Panc1 (cell line): ENCODE data around the gene PFKL. TPM values are rescaled to one million over a fixed set of nuclear protein-coding genes. Genes with fewer than 3 reads are reported as not detected.

ENCODE experiments used
- ATAC-seq: fragments of 200-7000 bp; cut with Tn5 transposase; 2 replicates; pipeline ENCODE4 v1.9.1; 2020; ENCODE audit warnings: mild to moderate bottlenecking, moderate library complexity
- BruUV-seq: library from RNA; stranded (reverse); fragments of 400-500 nt; replicated peaks from 2 replicates; lab custom pipeline; 2021; lab: Mats Ljungman, UMichigan
- CTCF ChIA-PET: fragments of 300-600 bp; sonication (Branson Sonifier 250); formaldehyde crosslinking; loops from one replicate; lab custom pipeline; 2022; ENCODE audit warnings: antibody characterized with exemption; lab: Charles Lee
- POLR2A ChIA-PET: fragments of 300-600 bp; sonication (Branson Sonifier 250); formaldehyde crosslinking; loops from one replicate; lab custom pipeline; 2022; ENCODE audit warnings: antibody characterized with exemption; lab: Charles Lee
- DNase-seq: peaks from one replicate; pipeline ENCODE4 v3.0.0-alpha.2; 2010; ENCODE audit warnings: low read depth, low spot score
- H3K27ac ChIP-seq: 2 replicates; pipeline ENCODE4 v1.5.1; 2011; ENCODE audit warnings: mild to moderate bottlenecking, low read length, inconsistent platforms
- H3K27me3 ChIP-seq: fragments of 200-500 bp; sonication (Bioruptor generic); 2 replicates; pipeline ENCODE4 v1.6.0; 2014; ENCODE audit warnings: low read length, inconsistent platforms; ENCODE audit not compliant: control insufficient read depth, insufficient read depth
- H3K36me3 ChIP-seq: fragments of 200-500 bp; sonication (Bioruptor generic); 2 replicates; pipeline ENCODE4 v1.5.1; 2014; ENCODE audit warnings: inconsistent platforms, mild to moderate bottlenecking, low read length, moderate library complexity; ENCODE audit not compliant: control insufficient read depth, insufficient read depth
- H3K4me1 ChIP-seq: 2 replicates; pipeline ENCODE4 v1.5.1; 2011; ENCODE audit warnings: inconsistent platforms, mild to moderate bottlenecking, low read length, moderate library complexity; ENCODE audit not compliant: control insufficient read depth, insufficient read depth
- H3K4me3 ChIP-seq, 2 experiments: 2 replicates each; pipeline ENCODE4 v1.5.1; 2011 to 2012; ENCODE audit warnings: low read depth in 2 of 2, low read length in 2 of 2, mild to moderate bottlenecking in 2 of 2, inconsistent platforms in 1 of 2, moderate library complexity in 1 of 2
- H3K9me3 ChIP-seq: fragments of 200-500 bp; sonication (Bioruptor generic); 2 replicates; pipeline ENCODE4 v1.5.1; 2014; ENCODE audit warnings: low read depth, mild to moderate bottlenecking, inconsistent platforms, low read length, moderate library complexity; ENCODE audit not compliant: control insufficient read depth, insufficient read depth
- POLR2AphosphoS5 ChIP-seq: IDR thresholded peaks from 2 replicates; pipeline ENCODE4 v1.6.1; 2012; ENCODE audit warnings: mild to moderate bottlenecking, low read depth, low read length, moderate library complexity
- SIN3A ChIP-seq: IDR thresholded peaks from 2 replicates; pipeline ENCODE4 v1.6.1; 2012; ENCODE audit warnings: low read depth, mild to moderate bottlenecking, low read length, moderate library complexity, borderline replicate concordance; ENCODE audit not compliant: insufficient read depth
- TCF7L2 ChIP-seq: IDR thresholded peaks from 2 replicates; pipeline ENCODE4 v1.6.1; 2011; ENCODE audit warnings: mild to moderate bottlenecking, low read depth, low read length, inconsistent platforms
- in situ Hi-C: cut with HindIII; loops from 2 replicates; pipeline ENCODE4 v1.10.0; 2016; ENCODE audit warnings: low sequenced_read_pairs, low pct_unique_long_range_greater_than_20kb
- intact Hi-C: fragments of 100-400 bp; cut with micrococcal nuclease; formaldehyde crosslinking; loops from one replicate; pipeline ENCODE4 v1.10.0; 2022; ENCODE audit not compliant: unreplicated experiment
- total RNA-seq: library from RNA; stranded (reverse); gene quantifications from one replicate; pipeline ENCODE4 v1.2.1, GENCODE V29; 2021; ENCODE audit not compliant: unreplicated experiment
- TF ChIP-seq, protein P1 (sequence below): fragments of 450-650 bp; IDR thresholded peaks from 2 replicates; pipeline ENCODE4 v1.5.1; 2017; ENCODE audit warnings: mild to moderate bottlenecking
- TF ChIP-seq, protein P2 (sequence below), 2 experiments: IDR thresholded peaks; 2 replicates each; pipeline ENCODE4 v1.6.1; 2011 to 2012; ENCODE audit warnings: low read depth in 2 of 2, control low read depth in 1 of 2, low read length in 1 of 2, mild to moderate bottlenecking in 1 of 2, moderate library complexity in 1 of 2; ENCODE audit not compliant: insufficient read depth in 1 of 2

The PFKL gene
- total RNA-seq, 1 experiment from 2014 or later, result 70.1 TPM

DNA sequence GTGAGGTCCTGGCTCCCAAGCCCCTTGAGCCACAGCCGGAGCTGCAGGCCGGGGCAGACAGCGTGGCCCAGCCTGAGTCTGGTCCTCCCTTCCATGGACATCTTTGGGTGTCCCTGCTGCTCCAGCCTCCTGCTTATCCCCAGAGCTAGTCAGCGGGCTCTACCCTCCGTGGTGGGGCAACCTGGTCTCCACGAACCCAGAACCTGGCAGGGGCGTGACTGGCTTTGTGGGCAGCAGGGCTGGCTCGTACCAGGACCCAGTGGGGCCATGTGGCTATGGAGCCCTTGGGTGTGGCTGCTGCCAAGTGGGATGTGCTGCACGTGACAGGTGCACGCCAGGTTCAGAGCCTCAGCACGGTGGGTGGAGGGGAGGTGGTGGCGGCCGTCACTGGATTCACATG lies 21.0 kb downstream of the PFKL start:
- in situ Hi-C loops, result no loop called here
- H3K4me1 ChIP-seq, result no peaks in the 10 kb centered on the region
- H3K36me3 ChIP-seq, result no peaks in the 10 kb centered on the region
- intact Hi-C loops, result no loop called here
- DNase-seq (no peak), ATAC-seq (no peak)
- TF ChIP-seq, protein P1, sequence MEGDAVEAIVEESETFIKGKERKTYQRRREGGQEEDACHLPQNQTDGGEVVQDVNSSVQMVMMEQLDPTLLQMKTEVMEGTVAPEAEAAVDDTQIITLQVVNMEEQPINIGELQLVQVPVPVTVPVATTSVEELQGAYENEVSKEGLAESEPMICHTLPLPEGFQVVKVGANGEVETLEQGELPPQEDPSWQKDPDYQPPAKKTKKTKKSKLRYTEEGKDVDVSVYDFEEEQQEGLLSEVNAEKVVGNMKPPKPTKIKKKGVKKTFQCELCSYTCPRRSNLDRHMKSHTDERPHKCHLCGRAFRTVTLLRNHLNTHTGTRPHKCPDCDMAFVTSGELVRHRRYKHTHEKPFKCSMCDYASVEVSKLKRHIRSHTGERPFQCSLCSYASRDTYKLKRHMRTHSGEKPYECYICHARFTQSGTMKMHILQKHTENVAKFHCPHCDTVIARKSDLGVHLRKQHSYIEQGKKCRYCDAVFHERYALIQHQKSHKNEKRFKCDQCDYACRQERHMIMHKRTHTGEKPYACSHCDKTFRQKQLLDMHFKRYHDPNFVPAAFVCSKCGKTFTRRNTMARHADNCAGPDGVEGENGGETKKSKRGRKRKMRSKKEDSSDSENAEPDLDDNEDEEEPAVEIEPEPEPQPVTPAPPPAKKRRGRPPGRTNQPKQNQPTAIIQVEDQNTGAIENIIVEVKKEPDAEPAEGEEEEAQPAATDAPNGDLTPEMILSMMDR, result no peak
- TF ChIP-seq POLR2AphosphoS5 (no peak), SIN3A (no peak), TCF7L2 (no peak)
- TF ChIP-seq, protein P2, sequence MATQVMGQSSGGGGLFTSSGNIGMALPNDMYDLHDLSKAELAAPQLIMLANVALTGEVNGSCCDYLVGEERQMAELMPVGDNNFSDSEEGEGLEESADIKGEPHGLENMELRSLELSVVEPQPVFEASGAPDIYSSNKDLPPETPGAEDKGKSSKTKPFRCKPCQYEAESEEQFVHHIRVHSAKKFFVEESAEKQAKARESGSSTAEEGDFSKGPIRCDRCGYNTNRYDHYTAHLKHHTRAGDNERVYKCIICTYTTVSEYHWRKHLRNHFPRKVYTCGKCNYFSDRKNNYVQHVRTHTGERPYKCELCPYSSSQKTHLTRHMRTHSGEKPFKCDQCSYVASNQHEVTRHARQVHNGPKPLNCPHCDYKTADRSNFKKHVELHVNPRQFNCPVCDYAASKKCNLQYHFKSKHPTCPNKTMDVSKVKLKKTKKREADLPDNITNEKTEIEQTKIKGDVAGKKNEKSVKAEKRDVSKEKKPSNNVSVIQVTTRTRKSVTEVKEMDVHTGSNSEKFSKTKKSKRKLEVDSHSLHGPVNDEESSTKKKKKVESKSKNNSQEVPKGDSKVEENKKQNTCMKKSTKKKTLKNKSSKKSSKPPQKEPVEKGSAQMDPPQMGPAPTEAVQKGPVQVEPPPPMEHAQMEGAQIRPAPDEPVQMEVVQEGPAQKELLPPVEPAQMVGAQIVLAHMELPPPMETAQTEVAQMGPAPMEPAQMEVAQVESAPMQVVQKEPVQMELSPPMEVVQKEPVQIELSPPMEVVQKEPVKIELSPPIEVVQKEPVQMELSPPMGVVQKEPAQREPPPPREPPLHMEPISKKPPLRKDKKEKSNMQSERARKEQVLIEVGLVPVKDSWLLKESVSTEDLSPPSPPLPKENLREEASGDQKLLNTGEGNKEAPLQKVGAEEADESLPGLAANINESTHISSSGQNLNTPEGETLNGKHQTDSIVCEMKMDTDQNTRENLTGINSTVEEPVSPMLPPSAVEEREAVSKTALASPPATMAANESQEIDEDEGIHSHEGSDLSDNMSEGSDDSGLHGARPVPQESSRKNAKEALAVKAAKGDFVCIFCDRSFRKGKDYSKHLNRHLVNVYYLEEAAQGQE (IDR thresholded peaks at IDR 0.05; ENCODE audit: insufficient read depth in 1 of 2, low read depth in 2 of 2, low read length in 1 of 2), result no peak
- CTCF ChIA-PET, result no interaction called here
- POLR2A ChIA-PET, result no interaction called here
- H3K27ac ChIP-seq, result no peak overlapping the region
- H3K9me3 ChIP-seq, result no peaks in the 10 kb centered on the region
- BruUV-seq, result no TSS peak
- H3K4me3 ChIP-seq, result no peak overlapping the region
- H3K27me3 ChIP-seq, result no peaks in the 10 kb centered on the region

DNA sequence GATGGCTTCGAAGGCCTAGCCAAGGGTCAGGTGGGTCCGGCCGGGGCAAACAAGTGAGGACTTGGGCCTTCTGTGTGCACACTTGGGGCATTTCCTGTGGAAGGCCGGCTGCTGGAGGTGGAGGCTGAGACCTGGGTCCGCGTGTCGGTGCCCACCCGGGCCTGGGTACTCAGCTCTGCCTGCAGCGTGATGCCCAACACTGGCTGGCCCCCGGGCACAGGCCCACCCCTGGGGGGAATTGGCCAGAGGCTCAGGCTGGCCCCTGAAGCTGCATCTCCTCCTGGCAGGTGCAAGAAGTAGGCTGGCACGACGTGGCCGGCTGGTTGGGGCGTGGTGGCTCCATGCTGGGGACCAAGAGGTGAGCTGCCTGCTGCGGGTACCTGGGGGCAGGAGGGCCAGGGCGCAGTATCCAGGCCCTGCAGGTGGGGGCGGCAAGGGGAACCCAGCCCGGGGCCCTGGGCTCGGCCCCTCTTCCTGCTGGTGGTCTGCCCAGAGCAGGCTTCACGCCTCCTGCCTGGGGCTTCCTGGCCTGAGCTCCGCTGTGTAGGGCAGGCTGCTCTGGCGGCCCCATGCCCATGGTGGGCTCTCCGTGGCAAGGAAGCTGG lies 22.1 kb downstream of the PFKL start:
- intact Hi-C loops, result no loop called here
- BruUV-seq, result no TSS peak
- H3K4me3 ChIP-seq, result no peak overlapping the region
- ChIA-PET CTCF (interaction anchor here (0.6 kb wide), 1 partner anchor 494 kb away, joined by 4 read pairs; no protein-coding TSS in a partner anchor), POLR2A (no interaction called here)
- no peaks in the 10 kb centered on the region for H3K36me3 ChIP-seq
- DNase-seq (no peak), ATAC-seq (no peak)
- no peak overlapping the region for H3K27ac ChIP-seq
- no peak for TF ChIP-seq POLR2AphosphoS5
- TF ChIP-seq, protein P1, result no peak
- TF ChIP-seq SIN3A, result no peak
- TF ChIP-seq TCF7L2, result no peak
- TF ChIP-seq, protein P2 (IDR thresholded peaks at IDR 0.05; ENCODE audit: insufficient read depth in 1 of 2, low read depth in 2 of 2, low read length in 1 of 2), result no peak
- H3K9me3 ChIP-seq, result no peaks in the 10 kb centered on the region
- no peaks in the 10 kb centered on the region for H3K27me3 ChIP-seq
- in situ Hi-C loops, result no loop called here
- no peaks in the 10 kb centered on the region for H3K4me1 ChIP-seq
